GM19438 (cell line): ENCODE data around the gene DPM3.
"Not testable (repeated sequence)": the region's sequence is repeated elsewhere in the genome, so short reads cannot be mapped to it uniquely, and the experiment has no call there.

Experiments used
- ATAC-seq: cut with Tn5 transposase; IDR thresholded peaks from one replicate; pipeline ENCODE4 v1.9.1; 2021; ENCODE audit warnings: low read depth; ENCODE audit not compliant: unreplicated experiment

The DPM3 gene

GRCh38 chr1:155139895-155140629, at the start of gene DPM3:
Gene DPM3, minus strand, starts transcription at chr1:155140531. Its CDS starts 291 bp downstream, at chr1:155140240.
- ATAC-seq, result peak; percentile 61

- not testable (repeated sequence) for ATAC-seq
Observed at GRCh38 chr1:155189926-155190325, 49.6 kb upstream of the DPM3 start.

GRCh38 chr1:155188268-155188667, 47.9 kb upstream of the DPM3 start:
- ATAC-seq, result no peak

GRCh38 chr1:155187456-155187891, 47.1 kb upstream of the DPM3 start:
- ATAC-seq, result no peak

GRCh38 chr1:155186794-155187455, 46.6 kb upstream of the DPM3 start:
- ATAC-seq, result no peak

GRCh38 chr1:155186067-155186793, 45.9 kb upstream of the DPM3 start:
- ATAC-seq, result no peak

- no peak for ATAC-seq
Observed at GRCh38 chr1:155185783-155186066, 45.4 kb upstream of the DPM3 start.

- ATAC-seq, result peak; percentile 67
Observed at GRCh38 chr1:155184835-155185782, 44.8 kb upstream of the DPM3 start.

GRCh38 chr1:155184351-155184811, 44.0 kb upstream of the DPM3 start:
- no peak for ATAC-seq

GRCh38 chr1:155183775-155184221, 43.5 kb upstream of the DPM3 start:
- no peak for ATAC-seq

GRCh38 chr1:155182052-155182550, 41.8 kb upstream of the DPM3 start:
- no peak for ATAC-seq

- no peak for ATAC-seq
Observed at GRCh38 chr1:155181371-155182051, 41.2 kb upstream of the DPM3 start.

GRCh38 chr1:155179112-155180031, 39.0 kb upstream of the DPM3 start:
- ATAC-seq, result no peak

- no peak for ATAC-seq
Observed at GRCh38 chr1:155178441-155179111, 38.2 kb upstream of the DPM3 start.

- no peak for ATAC-seq
Observed at GRCh38 chr1:155177918-155178281, 37.6 kb upstream of the DPM3 start.

- no peak for ATAC-seq
Observed at GRCh38 chr1:155177192-155177917, 37.0 kb upstream of the DPM3 start.

GRCh38 chr1:155176544-155177071, 36.3 kb upstream of the DPM3 start:
- no peak for ATAC-seq
